ENCODE data around the gene HYAL2. TPM values are rescaled to one million over a fixed set of nuclear protein-coding genes. Genes with fewer than 3 reads are reported as not detected.
A peak's percentile ranks its signal among the peaks of the same experiment; 100 is the strongest.

The HYAL2 gene
- polyA plus RNA-seq, 1 donor = 39.2 TPM

DNA sequence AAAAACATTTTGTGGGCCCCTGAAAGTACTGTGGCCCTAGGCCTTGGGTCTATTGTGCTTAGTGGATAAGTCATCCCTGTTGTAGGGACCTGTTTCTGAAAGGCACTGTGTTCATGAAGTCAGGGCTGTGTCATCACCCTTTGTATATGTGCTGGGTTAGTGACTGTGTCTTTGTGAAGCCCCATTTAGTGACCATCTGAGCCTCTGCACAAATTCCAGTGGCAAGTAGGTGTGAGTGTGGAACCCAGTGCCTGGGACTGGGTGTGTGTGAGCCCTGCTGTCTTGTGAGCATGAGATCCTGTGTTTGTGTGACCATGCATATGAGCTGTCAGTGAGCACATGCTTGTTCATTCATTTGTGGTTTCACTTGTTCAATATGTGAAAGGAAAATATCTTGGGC is 17.9 kb downstream of the HYAL2 start:
- DNase-seq = no peak

DNA sequence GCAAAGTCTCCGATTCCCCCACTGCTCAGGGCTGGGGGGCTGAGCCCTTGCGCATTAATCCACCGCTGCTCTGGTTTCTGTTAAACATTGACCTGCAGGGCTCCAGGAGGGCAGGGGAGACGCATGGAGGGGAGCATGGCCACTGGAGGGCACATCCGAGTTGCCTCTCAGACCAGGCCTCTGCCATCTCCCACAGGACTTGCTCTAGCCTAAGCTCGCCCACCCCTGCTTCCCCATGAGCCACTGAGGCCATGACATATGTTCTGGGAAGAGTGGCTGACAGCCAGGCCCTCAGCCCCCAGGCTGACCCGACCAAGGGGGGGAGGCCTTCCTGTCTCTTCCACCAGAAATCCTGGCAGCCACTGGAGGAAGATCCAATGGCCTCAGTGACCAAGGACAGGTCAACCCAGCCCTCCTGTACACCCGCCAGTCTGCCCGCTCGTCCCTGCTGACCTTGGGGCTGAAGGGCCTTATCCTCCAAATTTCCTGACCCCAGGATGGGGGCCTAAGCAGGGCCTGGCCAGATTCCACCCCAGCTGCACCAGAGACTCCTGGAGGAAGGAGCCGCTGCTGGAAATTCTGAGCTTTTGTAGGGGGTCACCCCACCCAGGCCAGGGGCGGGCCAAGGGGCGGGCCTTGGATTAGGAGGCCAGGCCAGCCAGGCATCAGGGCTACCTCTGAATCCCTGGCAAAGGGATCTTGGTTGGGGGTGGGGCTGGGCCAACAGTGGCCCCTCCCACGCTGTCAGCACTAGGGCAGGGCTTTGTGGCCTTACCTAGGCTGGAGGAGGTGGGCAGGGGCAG is 19.3 kb downstream of the HYAL2 start, which contains the start of gene HYAL1:
Gene HYAL1 (minus strand): TSS at position 562 of the 803 bp plus-strand sequence. CDS start 618 bp downstream, outside the sequence.
- DNase-seq = no peak

DNA sequence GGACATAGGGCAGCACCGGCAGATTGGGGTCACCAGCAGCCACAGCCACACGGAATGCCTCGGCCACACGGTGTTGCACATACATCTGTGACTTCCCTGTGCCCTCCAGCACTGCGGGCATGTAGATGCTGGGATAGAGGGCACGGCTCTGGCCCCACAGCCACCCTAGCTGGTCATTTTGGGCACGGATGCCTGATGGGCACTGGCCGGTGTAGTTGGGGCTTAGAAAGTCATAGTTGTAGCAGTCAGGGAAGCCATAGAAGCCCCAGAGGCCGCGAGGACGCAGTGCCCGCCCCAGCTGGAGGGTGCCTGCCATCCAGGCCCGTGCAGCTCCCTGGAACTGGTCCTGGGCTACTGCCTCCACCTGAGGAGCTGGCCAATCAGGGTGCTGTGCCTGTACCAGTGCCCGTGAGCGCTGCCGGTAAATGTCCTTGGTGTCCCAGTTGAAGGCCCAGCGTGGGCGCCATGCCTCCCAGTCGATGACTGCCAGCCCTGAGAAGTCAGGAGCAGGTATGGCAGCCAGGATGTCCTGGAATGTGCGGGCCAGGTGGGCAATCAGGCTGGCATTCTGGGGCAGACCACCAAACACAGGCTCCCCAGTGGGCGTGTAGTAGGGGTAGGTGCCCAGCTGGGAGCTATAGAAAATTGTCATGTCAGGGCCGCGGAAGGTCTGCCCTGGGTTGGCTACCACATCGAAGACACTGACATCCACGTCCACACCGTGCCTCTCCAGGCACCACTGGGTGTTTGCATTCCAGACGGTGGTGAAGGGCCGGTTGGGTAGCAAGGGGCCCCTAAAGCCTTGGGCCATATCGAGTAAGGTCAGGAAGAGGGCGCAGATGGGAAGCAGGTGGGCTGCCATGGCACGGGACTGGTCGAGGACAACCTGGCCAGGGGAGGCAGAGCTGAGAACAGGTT is 20.2 kb downstream of the HYAL2 start:
- no peak for DNase-seq

DNA sequence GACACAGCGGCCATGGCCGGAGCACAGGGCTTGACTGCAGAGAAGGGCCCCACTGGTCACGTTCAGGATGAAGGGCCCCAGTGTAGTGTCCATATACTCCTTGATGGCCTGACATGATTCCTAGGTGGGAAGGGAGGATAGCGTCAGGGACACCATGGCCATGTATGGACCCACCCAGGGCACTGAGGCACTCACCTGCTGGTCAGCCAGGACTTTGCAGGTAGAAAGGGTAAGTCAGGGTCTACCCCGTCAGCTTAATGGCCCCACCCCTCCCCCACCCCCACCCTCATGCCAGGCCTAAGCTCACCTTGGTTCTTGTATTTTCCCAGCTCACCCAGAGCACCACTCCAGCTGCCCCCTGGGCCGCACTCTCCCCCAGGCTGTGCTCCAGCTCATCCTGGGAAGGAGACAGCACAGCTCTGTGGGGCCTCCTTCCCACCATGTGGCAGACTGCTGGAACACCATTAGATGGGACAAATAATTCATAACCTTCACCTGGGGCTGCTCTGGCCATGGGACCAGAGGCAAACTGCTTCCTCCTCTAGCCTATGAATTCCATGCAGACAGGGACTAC is 21.8 kb downstream of the HYAL2 start:
- no peak for DNase-seq

DNA sequence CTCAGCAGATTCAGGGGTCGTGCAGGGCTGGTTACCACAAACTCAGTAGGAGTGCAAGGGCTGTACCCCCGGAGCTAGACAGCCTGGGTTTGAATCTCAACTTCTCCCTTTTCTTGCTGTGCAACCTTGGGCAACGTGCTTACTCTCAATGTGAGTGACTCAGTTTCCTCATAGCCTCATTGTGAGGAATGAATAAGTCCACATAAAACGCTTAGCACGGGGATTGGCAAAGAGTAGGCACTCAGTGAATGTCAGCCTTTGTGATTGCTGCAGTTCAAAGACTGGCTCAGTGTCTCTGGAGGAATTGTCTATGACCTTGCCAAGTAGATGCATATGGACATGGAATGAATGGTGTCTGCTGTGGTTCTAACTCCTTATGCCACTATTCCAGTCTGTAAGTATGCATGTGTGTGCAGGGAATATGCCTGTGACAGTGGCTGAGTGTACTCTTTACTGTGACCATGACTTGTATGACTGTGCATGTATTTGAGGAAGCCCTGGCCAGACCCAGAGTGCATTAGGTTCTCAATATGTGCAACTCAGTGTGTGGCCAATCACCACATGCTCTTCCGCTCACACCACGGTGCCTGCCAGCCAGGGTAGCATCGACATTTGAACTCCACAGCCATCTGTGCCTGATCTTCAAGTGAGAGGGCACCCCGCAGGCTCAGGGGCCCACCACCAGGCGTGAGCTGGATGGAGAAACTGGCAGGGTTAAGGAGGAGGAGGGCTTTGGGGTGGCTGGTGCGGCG is 22.4 kb downstream of the HYAL2 start:
- no peak for DNase-seq

DNA sequence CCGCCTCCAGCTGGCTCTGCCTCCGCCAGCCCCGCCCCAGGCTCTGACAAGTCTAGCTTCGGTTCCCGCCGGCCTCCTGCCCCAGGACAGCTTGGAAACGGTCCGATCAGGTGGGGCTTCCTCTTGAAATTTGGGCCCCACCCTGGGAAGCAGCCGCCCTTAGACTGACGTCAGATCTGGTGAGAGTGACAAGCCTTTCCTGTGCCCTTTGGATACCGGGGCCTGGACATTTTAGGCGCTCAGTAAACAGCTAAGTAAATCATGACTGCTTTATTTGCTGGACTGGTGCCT is 23.0 kb downstream of the HYAL2 start:
- DNase-seq = no peak

DNA sequence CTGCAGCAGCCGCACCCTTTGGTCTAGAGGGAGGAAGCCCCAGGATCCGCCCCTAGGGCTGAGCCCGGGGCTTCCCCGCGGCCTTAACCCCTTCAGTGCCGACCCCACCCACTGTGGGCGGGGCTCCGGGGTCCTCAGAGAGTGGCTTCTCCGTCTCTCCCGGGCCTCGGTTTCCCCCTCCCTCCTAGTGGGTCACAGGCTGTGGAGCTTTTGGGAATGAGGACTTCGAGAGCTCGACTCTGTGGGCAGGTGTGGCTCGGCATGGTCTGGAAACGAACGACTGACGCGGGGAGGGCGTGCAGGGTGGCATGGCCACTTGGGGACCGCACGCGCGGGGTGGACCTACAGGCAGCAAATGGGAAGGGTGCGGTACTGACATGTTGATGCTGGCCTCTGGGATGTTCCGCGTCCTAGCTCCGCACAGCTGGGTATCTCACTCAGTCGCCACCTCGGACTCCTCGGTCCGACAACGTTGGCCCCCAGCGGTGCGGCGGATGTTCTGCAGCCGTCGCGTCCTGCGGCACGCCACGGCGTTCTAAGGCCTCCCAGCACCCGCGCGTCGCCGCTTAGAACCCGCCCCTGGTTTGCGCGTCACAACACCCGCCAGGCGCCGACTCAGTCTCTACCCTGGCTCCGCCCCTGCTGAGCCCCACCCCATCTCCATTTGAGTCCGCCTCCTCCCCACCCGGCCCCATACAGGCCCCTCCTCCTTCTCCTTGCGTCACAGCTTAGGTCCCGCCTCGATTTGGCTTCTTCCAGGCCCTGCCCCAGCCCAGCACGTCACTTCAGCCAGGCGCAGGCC is 23.5 kb downstream of the HYAL2 start, which contains the start of the genes HYAL3 and NAA80:
Gene HYAL3 (minus strand): TSS at position 570 of the 802 bp plus-strand sequence. CDS start 3,803 bp downstream, outside the sequence.
Gene NAA80 (minus strand): TSS at position 570 of the 802 bp plus-strand sequence. CDS start 1,942 bp downstream, outside the sequence.
- DNase-seq = peak; percentile 99

DNA sequence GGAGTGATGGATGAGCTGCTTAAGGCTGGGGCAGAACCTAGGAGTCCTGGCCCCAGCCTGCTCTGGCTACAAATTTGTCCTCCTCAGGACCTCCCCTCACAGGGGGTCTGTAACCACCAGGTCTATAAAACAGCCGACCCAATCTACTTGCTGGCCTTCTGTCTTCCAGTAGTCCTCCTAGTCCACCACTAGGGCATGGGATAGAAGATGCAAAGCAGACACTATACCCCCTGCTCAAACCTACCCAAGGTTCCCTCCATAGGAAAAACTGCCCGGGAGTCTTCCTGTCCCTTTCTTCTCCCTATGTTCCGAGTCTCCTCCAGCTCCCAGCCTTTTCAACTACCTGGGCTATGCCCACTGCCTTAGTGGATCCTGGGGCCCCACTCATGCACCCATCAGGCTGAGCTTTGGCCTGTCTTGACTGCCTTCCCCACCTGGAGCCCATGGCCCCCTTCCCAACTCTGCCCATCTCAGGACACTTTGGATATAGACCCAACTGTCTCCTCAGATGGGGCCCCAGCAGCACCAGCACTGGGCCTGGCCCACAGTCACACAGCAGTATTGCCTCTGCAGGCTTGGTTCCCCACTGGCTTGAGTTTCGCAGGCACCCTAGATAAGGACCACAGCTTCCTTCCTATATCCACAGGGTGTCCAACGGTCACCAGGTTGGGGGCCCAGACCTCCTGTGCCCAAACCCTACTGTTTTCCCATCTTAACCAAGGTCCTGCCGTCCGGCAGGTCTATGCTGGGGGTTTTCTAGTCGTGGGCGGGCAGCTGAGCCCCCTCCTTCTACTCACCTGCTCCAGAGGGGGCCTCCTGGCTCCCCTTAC is 24.4 kb downstream of the HYAL2 start:
- no peak for DNase-seq

DNA sequence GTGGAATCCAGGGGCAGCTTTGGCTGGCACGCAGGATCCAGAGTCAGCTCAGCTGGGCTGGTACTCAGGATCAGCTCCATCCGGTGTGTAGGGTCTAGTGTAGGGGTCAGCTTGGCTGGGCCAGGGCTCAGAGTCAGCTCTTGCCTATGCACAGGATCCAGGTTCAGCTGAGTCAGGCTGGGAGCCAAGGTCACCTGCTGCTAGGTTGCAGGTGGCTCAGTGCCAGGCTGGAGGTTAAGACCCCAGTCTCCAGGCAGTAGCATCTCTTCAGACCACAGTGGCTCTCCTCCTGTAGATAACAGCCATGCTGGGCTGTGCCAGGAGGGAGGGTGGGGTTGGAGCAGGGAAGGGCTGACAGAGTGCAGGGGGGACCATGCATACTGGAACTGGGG is 25.2 kb downstream of the HYAL2 start:
- DNase-seq = no peak

DNA sequence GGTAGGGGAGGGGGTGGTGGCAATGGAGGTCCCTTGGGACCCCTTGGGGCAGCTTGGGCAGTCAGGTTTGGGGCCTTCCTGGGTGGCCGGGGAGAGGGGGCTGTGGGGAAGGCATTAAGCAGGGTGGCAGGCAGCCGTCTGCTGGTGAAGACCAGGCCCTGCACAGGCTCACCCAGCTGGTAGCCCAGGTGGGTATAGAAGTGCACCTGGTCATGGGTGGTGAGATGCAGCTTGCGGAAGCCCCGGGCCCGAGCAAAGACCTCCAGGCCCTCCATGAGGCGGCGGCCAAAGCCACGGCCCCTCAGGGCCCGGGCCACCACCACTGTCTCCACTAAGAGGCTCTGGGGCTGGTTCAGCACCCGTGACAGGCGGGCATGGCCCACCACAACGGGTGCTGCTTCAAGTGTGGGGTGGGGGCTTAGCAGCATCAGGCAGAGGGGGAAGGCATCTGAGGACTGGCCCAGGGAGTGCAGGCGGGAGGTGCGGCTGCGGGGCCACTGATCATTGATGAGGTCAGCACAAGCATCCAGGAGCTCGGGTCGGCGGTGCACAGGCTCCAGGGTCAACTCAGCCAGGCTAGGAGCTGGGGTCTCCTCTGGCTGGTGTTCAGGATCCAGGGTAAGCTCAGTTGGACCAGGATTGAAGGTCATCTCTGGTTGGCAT is 25.7 kb downstream of the HYAL2 start:
- DNase-seq = no peak

DNA sequence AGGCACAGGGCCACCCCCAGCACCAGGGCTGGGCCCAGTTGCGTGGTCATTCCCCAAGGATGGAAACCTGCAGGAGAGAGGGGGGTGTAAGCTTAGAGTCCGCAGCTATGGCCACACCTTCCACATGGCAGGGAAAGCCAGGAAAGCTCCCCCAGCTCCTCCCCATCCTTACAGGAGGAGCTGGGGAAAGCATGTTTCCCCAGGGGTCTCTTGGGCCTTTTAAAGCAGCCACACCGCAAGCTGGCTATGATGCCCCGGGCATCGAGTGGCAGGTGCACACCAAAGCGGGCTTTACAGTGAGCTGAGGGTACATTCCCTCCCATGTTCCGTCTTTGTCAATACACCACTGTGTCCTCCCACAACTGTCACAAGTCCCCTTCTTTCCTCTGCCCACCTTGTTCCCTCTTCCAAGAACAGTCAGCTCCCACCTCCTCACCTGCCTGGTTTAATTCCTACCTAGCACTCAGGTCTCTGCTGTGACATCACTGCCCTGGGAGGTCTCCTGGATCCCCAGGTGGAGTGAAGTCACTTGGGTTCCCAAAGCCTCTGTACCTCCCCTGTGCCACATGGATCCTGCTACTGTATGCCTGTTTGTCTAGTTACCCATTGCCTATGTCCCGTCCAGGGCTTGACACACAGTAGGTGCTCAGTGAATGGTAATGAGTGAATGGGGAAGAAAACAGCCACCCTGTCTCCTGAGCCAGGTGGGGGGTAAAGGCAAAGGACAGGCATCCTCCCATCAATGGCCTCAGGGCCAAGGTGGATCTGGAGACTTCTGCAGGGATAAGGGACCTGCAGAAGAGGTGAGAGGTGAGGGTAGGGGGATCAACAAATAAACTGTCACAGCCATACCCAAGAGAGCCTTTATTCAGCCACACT is 26.8 kb downstream of the HYAL2 start:
- no peak for DNase-seq

DNA sequence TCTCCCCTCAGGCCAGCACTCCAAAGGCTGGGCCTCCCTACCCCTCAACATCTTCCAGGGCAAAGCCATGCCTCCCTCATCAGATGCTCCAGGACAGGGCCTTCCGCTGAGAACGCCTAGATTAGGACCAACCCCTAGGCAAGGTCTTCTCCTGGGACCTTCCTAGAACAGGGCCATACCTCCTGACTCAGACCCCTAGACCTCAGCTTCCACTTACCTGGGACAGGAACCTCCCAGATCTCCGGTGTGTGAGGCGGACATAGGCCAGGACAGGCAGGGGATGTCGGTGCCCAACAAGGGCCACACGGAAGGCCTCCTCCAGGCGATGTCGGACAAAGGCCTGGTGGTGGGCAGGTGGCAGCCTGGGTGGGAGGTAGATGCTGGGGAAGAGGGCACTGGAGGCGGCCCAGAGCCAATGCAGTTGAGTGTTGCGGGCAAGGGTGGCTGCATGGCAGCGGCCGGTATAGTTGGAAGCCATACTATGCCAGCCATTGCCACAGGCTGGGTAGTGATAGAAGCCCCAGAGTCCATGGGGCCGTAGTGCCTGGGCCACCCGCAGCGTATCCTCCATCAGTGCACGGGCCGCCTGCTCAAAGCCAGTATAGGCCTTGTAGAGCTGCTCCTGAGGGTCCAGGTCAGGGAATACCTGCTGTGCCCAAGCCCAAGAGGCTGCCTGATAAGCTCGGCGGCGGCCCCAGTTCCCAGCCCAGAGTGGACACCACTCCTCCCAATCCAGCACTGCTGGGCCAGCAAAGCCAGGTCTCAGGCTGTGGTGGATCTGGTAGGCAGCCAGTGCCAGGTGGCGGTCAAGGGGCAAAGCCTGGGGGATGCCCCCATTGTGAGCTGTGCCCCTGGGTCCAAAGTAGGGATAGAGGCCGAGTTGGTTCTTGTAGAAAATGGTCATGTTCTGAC is 27.8 kb downstream of the HYAL2 start:
- DNase-seq = no peak

DNA sequence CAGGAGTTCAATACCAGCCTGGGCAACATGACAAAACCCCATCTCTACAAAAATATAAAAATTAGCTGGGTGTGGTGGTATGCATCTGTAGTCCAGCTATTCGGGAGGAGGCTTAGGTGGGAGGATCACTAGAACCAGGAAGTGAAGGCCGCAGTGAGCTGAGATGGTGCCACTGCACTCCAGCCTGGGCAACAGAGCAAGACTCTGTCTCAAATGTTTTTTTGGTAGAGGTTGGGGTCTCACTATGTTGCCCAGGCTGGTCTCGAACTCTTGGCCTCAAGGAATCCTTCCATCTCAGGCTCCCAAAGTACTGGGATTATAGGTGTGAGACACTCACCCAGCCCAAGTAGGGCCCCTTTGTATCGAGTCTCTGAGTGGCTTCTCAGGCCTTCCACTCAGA is 28.5 kb downstream of the HYAL2 start:
- no peak for DNase-seq

DNA sequence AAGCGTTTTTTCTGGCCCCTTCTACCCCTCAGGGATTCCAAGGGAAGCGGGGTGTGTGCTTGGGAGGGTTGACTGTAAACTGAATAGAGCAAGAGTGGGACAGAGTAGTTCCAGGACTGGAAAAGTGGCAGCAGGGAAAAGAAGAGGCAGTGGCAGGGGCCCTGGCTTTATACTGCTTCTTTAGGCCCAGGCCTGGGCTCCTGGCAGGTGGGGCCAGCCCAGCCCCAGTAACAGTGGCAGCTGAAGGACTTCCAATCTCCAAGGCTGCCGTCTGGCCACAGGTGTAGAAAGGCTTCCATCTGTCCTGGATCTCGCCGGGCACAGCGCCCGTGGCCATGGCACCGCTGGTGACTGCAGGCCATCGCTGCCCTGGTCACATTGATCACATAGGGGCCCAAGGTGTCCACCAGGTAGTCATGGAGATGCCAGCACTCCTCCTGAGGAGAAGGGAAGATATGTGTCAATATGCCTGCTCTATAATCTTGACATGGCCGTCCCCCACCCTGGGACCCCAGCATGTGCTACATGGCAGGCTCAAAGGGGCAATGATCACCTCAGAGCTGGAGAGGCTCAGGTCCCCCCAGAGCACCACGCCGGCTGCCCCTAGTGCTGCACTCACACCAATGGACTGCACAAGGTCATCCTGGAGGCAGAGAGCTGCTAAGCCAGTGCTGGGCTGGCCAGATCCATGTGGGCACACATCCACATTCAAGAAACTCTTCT is 29.3 kb downstream of the HYAL2 start:
- no peak for DNase-seq

DNA sequence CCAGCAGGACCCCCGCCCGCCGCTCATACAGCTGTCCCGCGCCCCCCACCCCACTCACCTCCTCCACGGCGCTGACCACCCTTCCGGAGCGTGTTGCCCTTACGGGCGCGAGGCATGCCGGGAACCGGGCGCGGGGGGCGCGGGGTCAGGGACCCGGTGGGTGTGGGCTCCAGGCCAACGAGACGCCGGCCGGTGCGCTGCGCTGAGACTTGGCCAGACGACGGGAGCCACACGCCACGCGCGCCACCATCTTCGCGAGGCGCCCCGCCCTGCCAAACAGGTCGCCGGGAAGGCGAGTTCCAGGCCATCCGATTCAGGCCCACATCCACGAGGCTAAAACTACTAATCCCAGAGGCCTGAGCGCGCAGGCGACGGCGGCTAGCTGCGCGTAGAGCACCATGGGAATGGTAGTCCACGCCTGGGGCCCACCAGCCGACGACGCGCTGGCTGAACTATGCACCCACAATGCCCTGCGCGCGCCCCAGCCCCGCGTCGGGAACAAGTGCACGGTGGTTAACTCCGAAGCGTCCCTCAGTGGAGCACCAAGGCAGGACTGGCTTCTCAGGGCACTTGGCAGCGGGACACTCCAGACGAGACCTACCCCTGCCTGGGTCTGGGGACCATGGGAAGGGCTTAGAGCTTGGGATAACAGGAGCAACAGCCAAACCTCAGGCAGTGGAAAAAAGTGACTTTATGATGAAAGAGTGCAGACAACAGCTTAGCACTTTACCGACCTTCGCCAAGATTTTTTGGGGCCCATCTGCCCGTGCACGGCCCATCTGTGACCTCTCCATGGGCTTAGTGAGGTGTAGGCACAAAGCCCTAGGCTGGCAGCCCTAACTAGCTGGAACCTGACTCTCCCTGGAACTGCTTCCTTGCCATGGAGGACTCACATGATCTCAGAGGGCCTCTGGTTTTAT is 30.1 kb downstream of the HYAL2 start, which contains the start of gene IFRD2:
Gene IFRD2 (minus strand): TSS at position 271 of the 920 bp plus-strand sequence. CDS start 155 bp downstream, at position 116.
- DNase-seq = peak; percentile 98

DNA sequence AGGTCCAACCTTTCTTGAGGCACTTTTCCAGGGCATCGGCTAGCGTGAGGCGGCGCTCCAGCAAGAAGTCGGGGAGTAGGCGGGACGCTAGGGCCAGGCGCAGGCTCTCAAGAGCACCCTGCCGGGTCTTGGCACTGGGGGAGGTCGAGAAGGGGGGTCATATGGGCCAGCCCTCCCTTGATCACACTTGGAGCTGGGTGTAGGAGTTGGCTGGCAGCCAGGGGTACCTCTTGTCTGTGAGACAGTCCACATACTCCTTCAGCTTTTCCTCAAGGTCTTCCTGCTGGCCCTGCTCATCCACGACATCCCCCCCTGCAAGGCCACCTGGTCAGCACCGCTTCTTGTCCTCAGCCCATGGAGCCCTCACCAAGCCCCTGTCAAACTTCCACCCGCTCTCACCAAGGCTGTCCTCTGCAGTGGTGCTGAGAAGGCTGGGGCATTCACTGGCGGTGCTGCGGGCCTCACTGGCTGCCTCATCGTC is 32.3 kb downstream of the HYAL2 start:
- DNase-seq = no peak

Data from hindlimb muscle (tissue), 1 donor.